Sigmoid colon (tissue), 7 donors: ENCODE results near the gene IKZF1. TPM values are rescaled to one million over a fixed set of nuclear protein-coding genes. Genes with fewer than 3 reads are reported as not detected.

ENCODE experiments used
- DNase-seq: peaks from one replicate; pipeline ENCODE4 v3.0.0-alpha.2; 2019
- H3K27ac ChIP-seq, 4 donors: fragments of 200-600 bp; sonication (generic); one replicate each; pipeline ENCODE4 v1.5.1; 2016 to 2019; ENCODE audit warnings: mild to moderate bottlenecking in 1 of 4
- H3K27me3 ChIP-seq, 3 donors: fragments of 200-600 bp; sonication (generic); one replicate each; pipeline ENCODE4 v1.5.1; 2019; ENCODE audit warnings: mild to moderate bottlenecking in 1 of 3
- H3K36me3 ChIP-seq, 4 donors: fragments of 200-600 bp; sonication (generic); one replicate each; pipeline ENCODE4 v1.5.1; 2016 to 2019
- H3K4me1 ChIP-seq, 4 donors: fragments of 200-600 bp; sonication (generic); one replicate each; pipeline ENCODE4 v1.5.1; 2017 to 2019
- H3K4me3 ChIP-seq, 4 donors: fragments of 200-600 bp; sonication (generic); one replicate each; pipeline ENCODE4 v1.5.1; 2017 to 2019; ENCODE audit warnings: mild to moderate bottlenecking in 2 of 4, moderate library complexity in 1 of 4
- H3K9me3 ChIP-seq, 4 donors: fragments of 200-600 bp in 3 of 4; sonication (generic) in 3 of 4; one replicate each; pipeline versions ENCODE4 v1.5.1 to v1.6.1; 2013 to 2019
- CTCF ChIP-seq, 4 experiments: fragments of 450-650 bp in 3 of 4; fragments of 200-600 bp in 1 of 4; IDR thresholded peaks; one replicate each; pipeline ENCODE4 v1.5.1; 2016 to 2019; ENCODE audit warnings: antibody characterized with exemption in 4 of 4, mild to moderate bottlenecking in 3 of 4, moderate library complexity in 2 of 4
- EP300 ChIP-seq, 4 donors: sonication (generic); formaldehyde crosslinking; IDR thresholded peaks; one replicate each; pipeline ENCODE4 v1.6.1; 2017; ENCODE audit warnings: antibody characterized with exemption in 4 of 4
- POLR2A ChIP-seq, 2 donors: fragments of 450-650 bp; IDR thresholded peaks; one replicate each; pipeline ENCODE4 v1.6.1; 2016; ENCODE audit warnings: antibody characterized with exemption in 2 of 2, mild to moderate bottlenecking in 2 of 2, moderate library complexity in 2 of 2
- POLR2AphosphoS5 ChIP-seq, 4 donors: sonication (generic); formaldehyde crosslinking; IDR thresholded peaks; one replicate each; pipeline ENCODE4 v1.6.1; 2017; ENCODE audit warnings: antibody characterized with exemption in 4 of 4
- WGBS, 2 donors: extraction: QIAGEN DNeasy Blood & Tissue Kit; methylation state at CpG; one replicate each; pipeline ENCODE4 v1.1.7; 2013; 5-methylcytosine and 5-hydroxymethylcytosine counted together
- intact Hi-C: fragments of 100-400 bp; cut with DNase I; formaldehyde crosslinking; loops from one replicate; pipeline ENCODE4 v1.15.1; 2023
- polyA plus RNA-seq, 3 donors: library from polyadenylated mRNA; stranded (reverse); fragments of 200-250 nt; gene quantifications; one replicate each; pipeline ENCODE4 v1.2.3, GENCODE V29; 2013
- total RNA-seq, 4 donors: library from RNA; depleted of rRNA; stranded (reverse); fragments of >200 nt; gene quantifications; one replicate each; pipeline ENCODE4 v1.1.0, GENCODE V29; 2016
- donor health status: healthy with polysubstance abuse.
- donor health status: Bipolar disorder and iron deficiency.
- donor health status: healthy.

IKZF1 gene
- total and polyA plus RNA-seq, 7 donors, result 1.8 to 29.9 (median 6.4) TPM

- Histone ChIP-seq H3K27me3 (peaks cover 7 to 28% (median 25%) of the 10 kb centered on the region in 3 donors), H3K4me3 (no peak overlapping the region), H3K9me3 (no peaks in the 10 kb centered on the region), H3K36me3 (no peaks in the 10 kb centered on the region), H3K27ac (no peak overlapping the region), H3K4me1 (peaks cover 0 to 8% (median 5%) of the 10 kb centered on the region in 4 donors)
- intact Hi-C loops, result no loop called here
- 49 to 62% methylated on average over 4 of the region's 4 CpGs for WGBS, 2 donors
- no peak for TF ChIP-seq EP300 (IDR thresholded peaks at IDR 0.05)
- no peak for TF ChIP-seq POLR2AphosphoS5 (IDR thresholded peaks at IDR 0.05)
- no peak for TF ChIP-seq CTCF (IDR thresholded peaks at IDR 0.05)
- TF ChIP-seq POLR2A (IDR thresholded peaks at IDR 0.05), result no peak
- DNase-seq, result no peak
Observed at GRCh38 chr7:50300336-50300735, 4.2 kb upstream of the IKZF1 start.

- no peak for TF ChIP-seq EP300 (IDR thresholded peaks at IDR 0.05)
- no peak for TF ChIP-seq POLR2A (IDR thresholded peaks at IDR 0.05)
- no peak for TF ChIP-seq CTCF (IDR thresholded peaks at IDR 0.05)
- no peak for TF ChIP-seq POLR2AphosphoS5 (IDR thresholded peaks at IDR 0.05)
- 89 to 91% methylated on average over 28 of the region's 28 CpGs for WGBS, 2 donors
- H3K27ac ChIP-seq, result no peak overlapping the region
- H3K9me3 ChIP-seq, result no peaks in the 10 kb centered on the region
- H3K36me3 ChIP-seq, result no peaks in the 10 kb centered on the region
- intact Hi-C loops, result no loop called here
- peaks cover 7 to 46% (median 31%) of the 10 kb centered on the region in 3 donors for H3K27me3 ChIP-seq
- peaks cover 0 to 8% (median 5%) of the 10 kb centered on the region in 4 donors for H3K4me1 ChIP-seq
- no peak for DNase-seq
- no peak overlapping the region for H3K4me3 ChIP-seq
Observed at GRCh38 chr7:50302486-50303334, 1.8 kb upstream of the IKZF1 start.

GRCh38 chr7:50303335-50304128, 984 bp upstream of the IKZF1 start:
- DNase-seq, result no peak
- peaks cover 0 to 8% (median 5%) of the 10 kb centered on the region in 4 donors for H3K4me1 ChIP-seq
- H3K9me3 ChIP-seq, result no peaks in the 10 kb centered on the region
- 12% methylated on average over 100 of the region's 100 CpGs for WGBS, 2 donors
- peak overlapping the region in 1 of 4 donors; percentile 52 for H3K27ac ChIP-seq
- intact Hi-C loops, result no loop called here
- H3K36me3 ChIP-seq, result no peaks in the 10 kb centered on the region
- H3K4me3 ChIP-seq, result peak overlapping the region in 3 of 4 donors; percentile 36 to 47 (median 46)
- TF ChIP-seq CTCF (IDR thresholded peaks at IDR 0.05) (no peak), EP300 (IDR thresholded peaks at IDR 0.05) (no peak), POLR2AphosphoS5 (IDR thresholded peaks at IDR 0.05) (no peak), POLR2A (IDR thresholded peaks at IDR 0.05) (no peak)
- peaks cover 7 to 46% (median 31%) of the 10 kb centered on the region in 3 donors for H3K27me3 ChIP-seq

GRCh38 chr7:50304911-50305582, 531 bp downstream of the IKZF1 start:
- no peaks in the 10 kb centered on the region for H3K9me3 ChIP-seq
- WGBS, 2 donors, result 9 to 17% methylated on average over 20 of the region's 20 CpGs
- H3K27me3 ChIP-seq, result peaks cover 7 to 46% (median 31%) of the 10 kb centered on the region in 3 donors
- DNase-seq, result no peak
- intact Hi-C loops, result no loop called here
- TF ChIP-seq CTCF (IDR thresholded peaks at IDR 0.05) (no peak), POLR2A (IDR thresholded peaks at IDR 0.05) (no peak), POLR2AphosphoS5 (IDR thresholded peaks at IDR 0.05) (no peak), EP300 (IDR thresholded peaks at IDR 0.05) (no peak)
- H3K4me1 ChIP-seq, result peaks cover 0 to 8% (median 5%) of the 10 kb centered on the region in 4 donors
- peak overlapping the region in 3 of 4 donors; percentile 36 to 47 (median 46) for H3K4me3 ChIP-seq
- H3K27ac ChIP-seq, result peak overlapping the region in 3 of 4 donors; percentile 28 to 62 (median 40)
- no peaks in the 10 kb centered on the region for H3K36me3 ChIP-seq
